KOPT-K1 (cell line): Measurements from ENCODE around the gene CEMIP2.
"Not testable (repeated sequence)": the region's sequence is repeated elsewhere in the genome, so short reads cannot be mapped to it uniquely, and the experiment has no call there.

ENCODE experiments used
- H3K27ac ChIP-seq: fragments of 200-600 bp; sonication (generic); 2 replicates; pipeline ENCODE4 v1.5.1; 2016; ENCODE audit warnings: antibody characterized with exemption, mild to moderate bottlenecking, low read depth, low read length; ENCODE audit not compliant: poor library complexity, severe bottlenecking
- H3K36me3 ChIP-seq: fragments of 200-600 bp; sonication (generic); 2 replicates; pipeline ENCODE4 v1.5.1; 2017; ENCODE audit warnings: antibody characterized with exemption, mild to moderate bottlenecking, low read length, moderate library complexity; ENCODE audit not compliant: insufficient read depth
- H3K9me3 ChIP-seq: fragments of 200-600 bp; sonication (generic); 2 replicates; pipeline ENCODE4 v1.5.1; 2017; ENCODE audit warnings: antibody characterized with exemption, low read length, mild to moderate bottlenecking; ENCODE audit not compliant: insufficient read depth, poor library complexity, severe bottlenecking

CEMIP2 gene, protein sequence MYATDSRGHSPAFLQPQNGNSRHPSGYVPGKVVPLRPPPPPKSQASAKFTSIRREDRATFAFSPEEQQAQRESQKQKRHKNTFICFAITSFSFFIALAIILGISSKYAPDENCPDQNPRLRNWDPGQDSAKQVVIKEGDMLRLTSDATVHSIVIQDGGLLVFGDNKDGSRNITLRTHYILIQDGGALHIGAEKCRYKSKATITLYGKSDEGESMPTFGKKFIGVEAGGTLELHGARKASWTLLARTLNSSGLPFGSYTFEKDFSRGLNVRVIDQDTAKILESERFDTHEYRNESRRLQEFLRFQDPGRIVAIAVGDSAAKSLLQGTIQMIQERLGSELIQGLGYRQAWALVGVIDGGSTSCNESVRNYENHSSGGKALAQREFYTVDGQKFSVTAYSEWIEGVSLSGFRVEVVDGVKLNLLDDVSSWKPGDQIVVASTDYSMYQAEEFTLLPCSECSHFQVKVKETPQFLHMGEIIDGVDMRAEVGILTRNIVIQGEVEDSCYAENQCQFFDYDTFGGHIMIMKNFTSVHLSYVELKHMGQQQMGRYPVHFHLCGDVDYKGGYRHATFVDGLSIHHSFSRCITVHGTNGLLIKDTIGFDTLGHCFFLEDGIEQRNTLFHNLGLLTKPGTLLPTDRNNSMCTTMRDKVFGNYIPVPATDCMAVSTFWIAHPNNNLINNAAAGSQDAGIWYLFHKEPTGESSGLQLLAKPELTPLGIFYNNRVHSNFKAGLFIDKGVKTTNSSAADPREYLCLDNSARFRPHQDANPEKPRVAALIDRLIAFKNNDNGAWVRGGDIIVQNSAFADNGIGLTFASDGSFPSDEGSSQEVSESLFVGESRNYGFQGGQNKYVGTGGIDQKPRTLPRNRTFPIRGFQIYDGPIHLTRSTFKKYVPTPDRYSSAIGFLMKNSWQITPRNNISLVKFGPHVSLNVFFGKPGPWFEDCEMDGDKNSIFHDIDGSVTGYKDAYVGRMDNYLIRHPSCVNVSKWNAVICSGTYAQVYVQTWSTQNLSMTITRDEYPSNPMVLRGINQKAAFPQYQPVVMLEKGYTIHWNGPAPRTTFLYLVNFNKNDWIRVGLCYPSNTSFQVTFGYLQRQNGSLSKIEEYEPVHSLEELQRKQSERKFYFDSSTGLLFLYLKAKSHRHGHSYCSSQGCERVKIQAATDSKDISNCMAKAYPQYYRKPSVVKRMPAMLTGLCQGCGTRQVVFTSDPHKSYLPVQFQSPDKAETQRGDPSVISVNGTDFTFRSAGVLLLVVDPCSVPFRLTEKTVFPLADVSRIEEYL (N-terminal part only)

DNA sequence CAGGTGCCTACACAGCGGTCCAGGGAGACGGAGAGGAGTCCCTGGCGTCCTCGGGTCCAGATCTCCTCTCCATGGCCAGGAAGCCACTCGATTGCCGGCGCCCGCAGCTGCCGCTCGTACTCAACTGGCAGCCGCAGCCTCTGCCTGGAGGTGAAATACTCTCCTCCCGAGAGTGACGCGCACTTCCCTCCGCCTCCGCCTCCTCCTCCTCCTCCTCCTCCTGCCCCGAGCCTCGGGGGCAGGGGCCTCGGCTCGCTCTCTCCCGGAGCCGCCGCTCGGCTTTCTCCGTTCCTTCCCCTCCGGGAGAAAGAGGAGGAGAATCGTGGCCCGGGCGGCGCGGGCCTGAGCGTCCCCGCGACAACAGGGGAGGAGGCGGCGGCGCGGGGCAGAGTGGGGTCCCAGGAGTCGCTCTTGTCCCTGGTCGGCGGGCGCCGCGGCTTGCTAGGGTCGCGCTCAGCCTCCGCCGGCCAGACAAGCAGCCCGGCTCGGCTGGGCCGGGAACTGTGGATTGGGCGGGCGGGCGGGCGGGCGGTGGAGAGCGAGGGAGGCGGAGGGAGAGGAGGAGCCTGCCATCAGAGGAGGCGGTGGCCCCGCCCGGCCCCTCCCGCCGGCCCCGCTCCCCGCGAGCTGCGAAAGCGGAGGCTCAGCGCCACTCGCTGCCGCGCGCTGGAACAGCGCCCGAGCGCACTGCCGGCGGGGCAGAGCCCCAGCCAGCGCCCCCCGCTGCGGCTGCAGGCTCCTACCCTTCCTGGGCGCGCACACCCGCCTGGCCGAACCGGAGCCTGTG, at the start of gene CEMIP2:
TSS of gene CEMIP2 (minus strand) at position 126 of the 787 bp plus-strand sequence. CDS start 18,140 bp downstream, outside the sequence.
- no peaks in the 10 kb centered on the region for H3K36me3 ChIP-seq
- peak within 1 kb of the TSS; percentile 68 for H3K27ac ChIP-seq
- H3K9me3 ChIP-seq, result no peaks in the 10 kb centered on the region

DNA sequence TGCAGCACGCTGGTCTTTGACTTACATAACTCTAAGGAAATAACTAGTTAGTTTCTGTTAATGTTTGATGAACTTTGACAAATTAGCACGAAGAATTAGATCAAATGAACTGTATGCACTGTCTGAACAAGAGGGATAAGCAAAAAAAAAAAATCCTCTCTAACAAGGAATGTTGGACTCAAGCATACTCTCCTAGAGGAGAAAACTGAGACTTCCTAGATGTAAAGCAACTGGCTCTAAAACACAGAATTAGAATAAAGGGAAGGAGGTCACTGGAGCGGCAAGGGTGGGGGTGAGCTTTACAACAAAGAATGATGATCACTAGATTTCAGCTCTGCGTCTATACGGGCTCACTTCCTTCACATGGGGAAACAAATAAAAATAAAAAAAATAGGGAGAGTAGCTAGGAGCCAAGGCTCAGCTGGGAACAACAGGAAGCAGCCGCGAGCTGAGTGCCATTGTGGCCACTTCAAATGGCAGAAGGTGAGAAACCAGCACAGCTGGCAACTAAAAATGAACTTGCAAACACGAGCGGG, 48.7 kb upstream of the CEMIP2 start:
- H3K27ac ChIP-seq, result no peak overlapping the region

DNA sequence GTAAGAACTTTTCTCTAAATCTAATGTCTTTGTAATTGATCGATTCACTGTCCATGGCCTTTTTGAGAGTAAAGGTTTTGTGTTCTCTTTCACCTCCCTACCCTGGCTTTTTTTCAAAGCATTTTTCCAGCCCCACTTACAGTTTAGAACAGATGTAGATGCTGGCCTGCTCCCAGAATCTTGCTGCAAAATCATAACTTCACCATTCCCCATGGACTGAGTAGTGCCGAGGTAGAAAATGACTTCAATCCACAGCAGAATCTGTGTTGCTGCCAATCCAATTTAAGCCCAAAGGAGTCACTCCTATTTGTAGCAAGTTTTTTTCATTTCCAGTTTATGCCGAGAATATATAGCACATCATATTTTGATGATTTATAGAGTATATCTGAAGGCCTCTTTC, 46.5 kb upstream of the CEMIP2 start:
- Histone ChIP-seq H3K36me3 (no peaks in the 10 kb centered on the region), H3K27ac (no peak overlapping the region), H3K9me3 (no peaks in the 10 kb centered on the region)

More for the DNA sequence above, 48.7 kb upstream of the CEMIP2 start:
- H3K9me3 ChIP-seq, result no peaks in the 10 kb centered on the region
- no peaks in the 10 kb centered on the region for H3K36me3 ChIP-seq

DNA sequence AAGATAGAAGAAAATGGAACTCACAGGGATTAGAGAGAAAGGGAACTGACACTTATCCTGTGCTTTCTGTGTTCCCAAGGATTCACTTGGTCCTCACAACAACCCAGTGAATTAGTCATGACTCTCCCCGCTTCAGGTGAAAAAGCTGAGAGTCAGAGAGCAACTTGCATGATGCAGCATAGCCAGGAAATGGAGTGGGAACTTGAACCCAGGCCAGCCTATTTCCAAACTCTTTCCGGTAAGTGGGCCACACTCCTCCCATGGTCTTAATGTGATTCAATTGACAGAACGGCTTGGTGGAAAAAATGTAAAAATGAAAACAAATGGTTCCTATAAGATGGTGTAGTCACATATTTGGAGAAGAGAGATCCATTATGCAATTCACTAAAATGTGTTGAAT, 45.9 kb upstream of the CEMIP2 start:
- no peaks in the 10 kb centered on the region for H3K9me3 ChIP-seq
- H3K36me3 ChIP-seq, result no peaks in the 10 kb centered on the region
- no peak overlapping the region for H3K27ac ChIP-seq

DNA sequence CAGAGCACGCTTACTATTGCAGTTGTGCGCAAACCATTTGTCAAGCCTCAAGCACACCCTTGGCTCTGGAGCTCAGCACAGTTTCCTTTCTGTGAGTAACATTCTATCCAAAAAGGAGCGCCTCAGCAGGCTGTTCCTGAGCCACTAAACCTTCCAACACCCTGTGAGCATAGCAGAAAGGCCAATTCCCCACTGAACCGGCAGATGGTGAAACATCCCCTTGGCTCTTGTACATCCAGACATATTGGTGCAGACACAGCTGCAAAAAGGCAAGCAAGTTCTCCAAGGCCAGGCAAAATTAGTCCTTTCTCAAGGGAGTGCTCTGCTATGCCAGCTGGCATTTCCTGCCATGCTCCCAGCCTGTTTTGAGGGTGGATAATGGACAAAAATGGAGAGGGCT, 44.1 kb upstream of the CEMIP2 start:
- no peak overlapping the region for H3K27ac ChIP-seq
- H3K36me3 ChIP-seq, result no peaks in the 10 kb centered on the region

DNA sequence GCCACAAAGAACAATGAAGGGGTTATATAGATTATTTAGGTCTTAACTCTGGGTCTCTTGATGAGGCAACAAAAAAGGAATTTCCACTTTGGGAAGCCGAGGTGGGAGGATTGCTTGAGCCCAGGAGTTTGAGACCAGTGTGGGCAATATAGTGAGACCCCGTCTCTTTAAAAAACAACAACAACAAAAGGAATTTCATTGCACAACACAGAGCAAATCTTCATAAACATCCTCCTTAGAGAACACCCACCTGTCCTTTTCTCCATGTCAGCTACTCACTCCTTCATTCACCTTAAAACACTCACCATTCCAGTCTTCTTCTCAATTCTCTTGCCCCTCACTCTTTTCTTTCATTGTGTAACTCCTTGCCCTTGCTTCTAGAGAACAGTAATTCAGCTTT, 39.8 kb upstream of the CEMIP2 start:
- no peaks in the 10 kb centered on the region for H3K36me3 ChIP-seq
- no peak overlapping the region for H3K27ac ChIP-seq
- no peaks in the 10 kb centered on the region for H3K9me3 ChIP-seq

More for the DNA sequence above, 44.1 kb upstream of the CEMIP2 start:
- H3K9me3 ChIP-seq, result no peaks in the 10 kb centered on the region

DNA sequence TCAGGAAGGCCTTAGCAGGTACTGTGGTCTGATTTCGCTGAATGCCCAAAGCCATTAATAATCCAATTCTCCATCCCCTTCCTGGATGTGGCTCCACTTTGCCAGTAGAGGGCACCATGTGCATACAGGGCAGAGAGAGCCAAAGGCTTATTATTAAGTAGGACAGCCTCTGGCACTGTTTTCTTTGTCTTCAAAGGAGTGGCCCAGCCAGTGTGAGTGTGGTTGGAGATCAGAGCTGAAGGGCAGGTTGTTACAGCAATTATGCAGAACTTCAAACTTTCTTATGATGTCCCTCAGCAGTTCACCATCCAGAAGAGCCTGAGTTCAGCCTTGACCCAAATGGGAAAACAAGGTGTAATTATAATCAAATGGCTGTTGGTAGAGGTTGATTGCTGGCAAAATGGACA, 38.6 kb upstream of the CEMIP2 start:
- Histone ChIP-seq H3K27ac (peak overlapping the region; percentile 47), H3K36me3 (no peaks in the 10 kb centered on the region), H3K9me3 (no peaks in the 10 kb centered on the region)

DNA sequence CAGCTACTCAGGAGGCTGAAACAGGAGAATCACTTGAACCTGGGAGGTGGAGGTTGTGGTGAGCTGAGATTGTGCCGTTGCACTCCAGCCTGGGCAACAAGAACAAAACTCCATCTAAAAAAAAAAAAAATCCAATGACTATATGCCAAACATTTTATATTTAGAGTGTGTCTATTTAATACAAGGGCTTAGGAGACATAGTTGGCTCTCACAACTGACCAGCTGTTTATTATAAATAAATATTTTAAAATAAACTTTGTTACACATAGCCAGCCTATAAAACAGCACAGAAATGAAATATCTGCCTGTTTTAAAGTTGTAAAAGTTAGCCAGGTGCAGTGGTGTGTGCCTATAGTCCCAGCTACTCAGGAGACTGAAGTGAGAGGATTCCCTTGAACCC, 36.8 kb upstream of the CEMIP2 start:
- not testable (repeated sequence) for H3K36me3 ChIP-seq, H3K9me3 ChIP-seq, H3K27ac ChIP-seq

DNA sequence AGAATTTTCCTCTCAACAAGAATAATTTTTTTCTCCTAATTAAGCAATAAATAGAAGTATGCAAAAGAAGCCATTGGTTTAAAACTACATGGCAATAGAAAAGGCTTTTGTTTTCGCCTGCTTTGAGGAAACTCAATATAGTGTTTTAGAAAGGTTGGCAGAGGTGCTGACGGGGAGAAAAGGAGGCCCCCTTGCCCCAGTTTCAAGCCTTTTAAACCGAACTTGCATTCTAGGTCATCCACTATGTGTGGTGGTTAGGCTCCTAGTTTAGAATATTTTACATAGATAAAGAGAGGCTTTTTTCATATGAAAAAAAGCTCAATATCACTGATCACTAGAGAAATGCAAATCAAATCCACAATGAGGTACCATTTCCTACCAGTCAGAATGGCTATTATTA, 33.5 kb upstream of the CEMIP2 start:
- no peak overlapping the region for H3K27ac ChIP-seq
- no peaks in the 10 kb centered on the region for H3K9me3 ChIP-seq
- H3K36me3 ChIP-seq, result no peaks in the 10 kb centered on the region

DNA sequence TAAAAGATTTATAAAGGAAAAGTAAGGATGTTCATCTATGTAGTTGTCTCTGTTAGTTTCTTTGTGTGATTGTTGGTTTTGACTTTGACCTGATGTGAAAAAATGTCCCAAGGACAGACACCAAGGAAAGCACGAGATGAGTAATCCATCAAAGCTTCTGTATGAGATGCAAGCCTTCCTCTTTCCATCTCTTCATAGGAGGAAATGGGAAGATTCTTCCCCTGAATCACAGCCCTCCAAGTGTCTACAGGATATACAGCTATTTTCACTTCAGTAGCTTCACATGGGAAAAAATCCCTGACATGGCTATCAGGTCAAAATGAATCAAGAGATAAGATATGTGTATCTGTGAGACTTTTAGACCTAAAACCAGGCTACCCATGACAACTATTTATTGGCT, 29.0 kb upstream of the CEMIP2 start:
- Histone ChIP-seq H3K27ac (no peak overlapping the region), H3K36me3 (no peaks in the 10 kb centered on the region), H3K9me3 (no peaks in the 10 kb centered on the region)

DNA sequence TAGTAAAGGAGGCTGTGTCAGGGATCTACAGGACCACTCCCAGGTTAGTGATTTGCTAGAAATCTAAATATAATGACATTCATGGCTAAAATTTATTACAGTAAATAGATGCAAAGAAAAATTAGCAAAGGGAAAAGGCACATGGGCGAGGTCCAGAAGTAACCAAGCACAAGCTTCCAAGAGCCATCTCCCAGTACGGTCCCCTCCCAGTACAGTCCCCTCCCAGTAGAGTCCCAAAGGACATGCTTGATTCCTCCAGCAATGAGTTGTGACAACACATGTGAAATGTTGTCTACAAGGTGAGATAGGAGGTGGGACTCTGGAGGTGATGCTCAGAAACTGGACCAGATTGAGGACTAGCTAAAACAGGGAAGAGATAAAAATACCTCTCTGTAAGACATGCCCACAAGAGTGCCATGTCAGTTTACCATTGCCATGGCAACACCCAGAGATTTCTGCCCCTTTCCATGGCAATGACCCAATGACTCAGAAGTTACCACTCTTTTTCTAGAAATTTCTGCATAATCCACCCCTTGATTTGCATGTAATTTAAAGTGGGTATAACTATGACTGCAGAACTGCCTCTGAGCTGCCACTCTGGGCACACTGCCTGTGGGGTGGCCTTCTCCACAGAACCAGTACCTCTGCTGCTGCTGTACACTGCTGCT, 27.9 kb upstream of the CEMIP2 start:
- Histone ChIP-seq H3K27ac (peak overlapping the region; percentile 81), H3K36me3 (no peaks in the 10 kb centered on the region), H3K9me3 (no peaks in the 10 kb centered on the region)

DNA sequence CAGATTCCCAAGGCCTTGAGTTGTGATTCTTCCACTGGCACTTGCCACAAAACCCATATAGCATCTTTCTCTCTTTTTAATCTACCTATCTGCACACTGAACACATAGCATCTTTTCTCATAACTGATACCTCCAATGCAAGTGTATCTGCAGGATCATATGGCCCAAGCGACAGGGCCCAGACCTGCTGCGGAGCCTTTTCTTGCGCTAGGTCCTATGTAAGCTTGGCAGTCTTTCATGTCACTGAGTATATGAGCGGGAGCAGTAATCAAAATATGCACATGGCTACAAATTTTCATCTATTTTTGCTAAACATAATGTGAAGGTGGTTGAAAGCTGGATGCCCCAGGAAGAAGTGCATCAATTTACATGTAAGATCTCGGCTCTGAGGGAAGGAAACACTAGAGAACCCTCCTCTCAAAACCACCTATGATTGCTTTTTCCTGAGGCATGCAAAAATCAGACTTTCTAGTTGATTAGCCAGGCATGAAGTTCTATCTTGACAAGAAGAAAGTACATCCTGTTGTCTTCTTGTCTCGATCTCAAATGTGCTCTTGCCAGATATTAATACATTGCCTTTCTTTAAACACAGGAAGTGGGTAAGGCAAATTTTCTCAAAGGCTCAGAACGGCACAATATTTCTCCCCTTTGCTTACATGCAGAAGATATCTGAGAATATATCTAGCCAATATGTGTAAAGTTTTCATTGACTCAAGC, 26.9 kb upstream of the CEMIP2 start:
- Histone ChIP-seq H3K36me3 (no peaks in the 10 kb centered on the region), H3K27ac (peak overlapping the region; percentile 81), H3K9me3 (no peaks in the 10 kb centered on the region)

DNA sequence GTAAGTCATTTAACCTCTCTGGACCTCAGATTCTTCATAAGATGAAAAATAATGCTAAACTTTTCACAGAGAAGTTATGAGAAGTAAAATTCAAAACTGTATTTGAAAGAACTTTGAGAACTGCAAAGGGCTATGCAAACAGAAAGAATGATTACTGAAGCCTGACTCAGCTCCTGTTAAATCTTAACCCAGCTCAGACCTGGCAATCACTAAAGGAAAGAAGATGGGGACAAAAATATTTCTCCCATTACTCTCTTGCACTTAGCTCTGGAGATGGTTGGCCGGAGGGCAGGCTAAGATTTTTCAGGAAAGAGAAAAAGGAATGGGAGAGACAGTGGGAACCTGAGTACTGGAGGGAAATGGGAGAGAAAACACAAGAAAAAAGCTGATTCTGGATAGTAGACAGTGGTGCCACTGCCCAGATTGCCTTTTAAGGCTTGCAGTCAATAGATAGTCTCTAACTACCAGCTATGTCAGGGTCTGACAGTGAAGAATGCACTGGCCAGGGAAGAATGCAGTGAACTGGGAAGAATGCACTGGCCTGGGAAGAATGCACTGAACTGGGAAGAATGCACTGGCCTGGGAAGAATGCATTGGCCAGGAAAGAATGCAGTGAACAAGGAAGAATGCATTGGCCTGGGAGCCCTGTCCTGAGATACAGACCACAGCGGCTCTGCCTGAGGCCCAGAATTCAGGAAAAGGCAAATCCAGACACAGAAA, 25.2 kb upstream of the CEMIP2 start:
- Histone ChIP-seq H3K36me3 (no peaks in the 10 kb centered on the region), H3K9me3 (no peaks in the 10 kb centered on the region), H3K27ac (no peak overlapping the region)
